D721Med (cell line): ENCODE results near the gene POLDIP3.

Experiments
- DNase-seq: peaks from one replicate; pipeline ENCODE4 v3.0.0; 2011; ENCODE audit warnings: low spot score; ENCODE audit not compliant: insufficient read length
- FAIRE-seq: peaks from 2 replicates; lab custom pipeline; 2011; peaks lifted over from hg19 to GRCh38; lab: Jason Lieb, UNC
- TF ChIP-seq, protein P1 (sequence below): IDR thresholded peaks from 2 replicates; pipeline ENCODE4 v1.5.1; 2012; ENCODE audit warnings: mild to moderate bottlenecking, control low read depth; ENCODE audit not compliant: insufficient read depth; ENCODE audit errors: missing control alignments

POLDIP3 gene

DNA sequence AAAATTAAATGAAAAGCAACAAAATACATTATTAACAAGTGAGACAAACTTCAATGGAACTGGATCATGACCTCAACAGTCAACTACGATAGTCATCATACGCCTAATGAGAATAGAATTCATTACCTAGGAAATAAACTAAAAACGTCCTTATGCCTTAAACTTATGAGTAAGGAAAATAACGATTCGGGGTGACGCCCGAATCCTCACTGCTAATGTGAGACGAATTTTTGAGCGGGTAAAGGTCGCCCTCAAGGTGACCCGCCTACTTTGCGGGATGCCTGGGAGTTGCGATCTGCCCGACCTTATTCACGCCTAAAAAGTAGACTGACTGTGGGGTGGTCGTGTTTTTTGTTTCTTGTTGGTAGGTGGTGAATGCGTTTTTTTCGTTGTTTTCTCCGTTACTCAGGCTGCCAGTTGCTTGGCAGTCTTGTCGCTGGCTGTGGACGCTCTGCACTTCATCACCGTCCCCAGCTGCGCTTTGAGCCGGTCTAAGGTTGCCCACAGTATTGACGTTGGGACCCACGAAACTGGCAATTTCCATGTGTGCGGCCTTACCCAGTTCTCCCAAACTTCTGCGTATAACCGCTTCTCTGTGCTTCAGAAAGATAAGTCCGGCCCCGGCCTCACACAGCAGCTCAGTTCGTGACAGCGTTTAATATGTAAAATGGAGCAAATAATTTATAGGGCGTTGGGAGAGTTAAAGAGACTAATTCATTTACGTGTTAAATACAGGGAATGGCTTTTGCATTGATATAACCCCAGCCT is 593 bp upstream of the POLDIP3 start:
- TF ChIP-seq, protein P1, sequence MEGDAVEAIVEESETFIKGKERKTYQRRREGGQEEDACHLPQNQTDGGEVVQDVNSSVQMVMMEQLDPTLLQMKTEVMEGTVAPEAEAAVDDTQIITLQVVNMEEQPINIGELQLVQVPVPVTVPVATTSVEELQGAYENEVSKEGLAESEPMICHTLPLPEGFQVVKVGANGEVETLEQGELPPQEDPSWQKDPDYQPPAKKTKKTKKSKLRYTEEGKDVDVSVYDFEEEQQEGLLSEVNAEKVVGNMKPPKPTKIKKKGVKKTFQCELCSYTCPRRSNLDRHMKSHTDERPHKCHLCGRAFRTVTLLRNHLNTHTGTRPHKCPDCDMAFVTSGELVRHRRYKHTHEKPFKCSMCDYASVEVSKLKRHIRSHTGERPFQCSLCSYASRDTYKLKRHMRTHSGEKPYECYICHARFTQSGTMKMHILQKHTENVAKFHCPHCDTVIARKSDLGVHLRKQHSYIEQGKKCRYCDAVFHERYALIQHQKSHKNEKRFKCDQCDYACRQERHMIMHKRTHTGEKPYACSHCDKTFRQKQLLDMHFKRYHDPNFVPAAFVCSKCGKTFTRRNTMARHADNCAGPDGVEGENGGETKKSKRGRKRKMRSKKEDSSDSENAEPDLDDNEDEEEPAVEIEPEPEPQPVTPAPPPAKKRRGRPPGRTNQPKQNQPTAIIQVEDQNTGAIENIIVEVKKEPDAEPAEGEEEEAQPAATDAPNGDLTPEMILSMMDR, result no peak
- no peak for DNase-seq
- no peak for FAIRE-seq

DNA sequence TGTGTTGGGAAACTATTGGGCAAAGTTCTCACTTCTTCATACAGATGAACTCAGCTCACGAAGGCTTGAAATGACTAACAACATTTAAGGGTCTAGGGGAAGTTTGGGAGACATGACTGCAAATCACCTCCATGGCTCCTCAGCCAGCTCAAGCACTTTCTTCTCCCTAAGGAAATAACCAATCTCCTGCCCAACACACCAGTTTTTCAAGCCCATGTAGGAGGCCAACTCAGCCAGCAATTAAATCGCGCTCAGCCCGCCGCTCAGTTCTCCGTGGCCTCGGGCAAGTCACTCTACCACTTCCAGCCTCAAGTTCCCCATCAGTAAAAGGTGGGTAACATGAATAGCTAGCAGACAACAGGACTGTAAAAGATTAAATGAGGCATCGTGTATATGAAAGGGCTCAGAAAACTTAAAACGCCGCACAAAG is 796 bp downstream of the POLDIP3 start:
- FAIRE-seq (no peak), DNase-seq (no peak)
- TF ChIP-seq, protein P1, result no peak

DNA sequence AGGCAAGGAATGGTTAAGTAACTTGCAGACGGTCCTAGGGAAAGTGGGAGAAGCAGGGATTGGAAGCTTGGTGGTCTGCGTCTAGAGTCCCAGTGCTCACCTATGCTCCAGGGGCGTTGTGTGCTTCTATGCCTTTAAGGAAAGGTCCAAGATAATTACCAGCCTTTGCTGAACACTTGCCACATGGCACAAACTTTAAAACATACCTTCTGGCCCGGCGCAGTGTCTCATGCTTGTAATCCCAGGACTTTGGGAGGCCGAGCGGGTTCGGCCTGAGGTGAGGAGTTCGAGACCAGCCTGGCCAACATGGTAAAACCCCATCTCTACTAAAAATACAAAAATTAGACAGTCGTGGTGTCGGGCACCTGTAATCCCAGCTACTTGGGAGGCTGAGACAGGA is 2.3 kb downstream of the POLDIP3 start:
- TF ChIP-seq, protein P1, result no peak
- FAIRE-seq, result no peak
- no peak for DNase-seq

DNA sequence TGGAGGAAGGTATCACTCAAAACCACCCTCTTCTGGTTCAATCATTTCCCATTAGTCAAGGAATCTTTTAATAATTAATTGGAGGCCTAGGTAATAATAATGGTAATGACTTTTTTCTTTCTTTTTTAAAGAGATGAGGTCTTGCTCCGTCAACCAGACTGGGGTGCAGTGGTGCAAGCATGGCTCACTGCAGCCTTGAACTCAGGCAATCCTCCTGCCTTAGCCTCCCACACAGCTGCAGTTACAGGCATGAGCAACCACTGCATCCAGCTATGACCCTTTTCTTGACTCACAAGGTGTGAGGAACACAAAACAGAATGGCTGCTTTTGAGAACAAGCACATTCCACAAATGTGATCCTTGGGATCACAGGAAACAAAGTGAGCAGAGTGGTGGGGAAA is 3.6 kb downstream of the POLDIP3 start:
- FAIRE-seq (no peak), DNase-seq (no peak)
- TF ChIP-seq, protein P1, result no peak

DNA sequence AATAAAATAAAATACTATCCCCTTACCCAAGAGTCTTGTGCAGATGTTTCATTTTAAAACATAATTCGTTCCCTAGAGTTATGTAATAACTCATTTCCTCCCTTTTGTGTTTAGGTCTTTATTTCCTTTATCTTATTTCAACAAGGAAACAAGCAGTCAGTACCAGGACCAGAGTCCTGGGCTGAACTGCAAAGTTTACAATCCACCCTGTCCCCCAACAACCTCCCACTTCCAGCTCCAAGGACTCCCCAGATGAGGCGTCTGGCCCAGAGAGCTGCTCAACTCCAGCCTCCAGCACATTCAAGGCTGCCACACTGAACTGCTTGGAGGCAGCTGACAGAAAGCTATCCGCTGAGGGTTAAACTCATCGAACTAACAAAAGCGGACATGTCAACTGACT is 4.5 kb downstream of the POLDIP3 start:
- no peak for FAIRE-seq
- DNase-seq, result no peak
- TF ChIP-seq, protein P1, result no peak

DNA sequence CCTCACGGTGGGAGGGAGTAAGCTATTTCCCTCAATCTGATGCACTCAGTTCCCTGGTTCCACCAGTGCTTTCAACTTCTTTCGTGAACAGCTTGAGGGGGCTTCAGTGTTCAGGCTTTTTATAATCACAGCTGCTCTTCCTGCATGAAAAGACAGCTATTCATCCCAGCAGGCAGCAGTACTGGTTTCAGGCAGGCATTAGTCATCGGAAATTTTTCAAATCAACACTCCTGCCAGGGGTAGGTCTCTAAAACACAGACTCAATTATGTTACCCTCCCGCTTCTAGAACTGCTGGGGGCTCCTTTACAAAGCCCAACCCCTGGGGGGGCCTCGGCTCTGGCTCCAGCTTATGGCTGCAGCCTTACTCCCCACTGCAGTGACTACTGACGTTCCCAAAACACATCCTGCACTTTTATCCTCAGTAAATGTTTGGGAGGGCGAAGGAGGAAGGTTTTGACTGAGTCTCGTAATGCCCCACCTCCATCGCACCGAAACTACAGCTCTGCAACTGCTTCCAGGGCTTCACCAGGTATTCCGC is 5.8 kb downstream of the POLDIP3 start:
- DNase-seq (no peak), FAIRE-seq (no peak)
- TF ChIP-seq, protein P1, result no peak
